CD4-positive, alpha-beta T cell (primary cell): Measurements from ENCODE around the gene COQ7. TPM values are rescaled to one million over a fixed set of nuclear protein-coding genes. Genes with fewer than 3 reads are reported as not detected.

Experiments
- ATAC-seq: fragments of 200-7000 bp; cut with Tn5 transposase; one replicate; pipeline ENCODE4 v1.10.0; 2022; ENCODE audit warnings: mild to moderate bottlenecking; ENCODE audit not compliant: poor library complexity
- CTCF ChIA-PET: fragments of 350-600 bp; sonication (Branson Sonifier 250); formaldehyde crosslinking; loops from one replicate; lab custom pipeline; 2021; ENCODE audit warnings: antibody characterized with exemption, inconsistent platforms; lab: Charles Lee
- POLR2A ChIA-PET: fragments of 350-600 bp; sonication (Branson Sonifier 250); formaldehyde crosslinking; loops from one replicate; lab custom pipeline; 2021; ENCODE audit warnings: antibody characterized with exemption, inconsistent platforms; lab: Charles Lee
- DNase-seq, 14 experiments: peaks; one replicate each; pipeline ENCODE4 v3.0.0-alpha.2; 2013 to 2020; ENCODE audit warnings: mixed read lengths in 2 of 14
- H3K27ac ChIP-seq, 2 donors: one replicate each; pipeline versions ENCODE4 v1.5.1 to v1.7.0; 2013; ENCODE audit warnings: low read length in 2 of 2, low read depth in 1 of 2, mild to moderate bottlenecking in 1 of 2
- H3K27me3 ChIP-seq, 2 experiments: 1 replicate in 1 of 2; 2 replicates in 1 of 2; pipeline versions ENCODE4 v1.6.1 to v1.7.0; 2013; ENCODE audit warnings: low read length in 2 of 2, control low read depth in 1 of 2, mild to moderate bottlenecking in 1 of 2, moderate library complexity in 1 of 2; ENCODE audit not compliant: insufficient read depth in 2 of 2, control insufficient read depth in 1 of 2
- H3K36me3 ChIP-seq: one replicate; pipeline ENCODE4 v1.6.1; 2013; ENCODE audit warnings: low read length, control low read depth; ENCODE audit not compliant: insufficient read depth
- H3K4me1 ChIP-seq: one replicate; pipeline ENCODE4 v1.6.1; 2013; ENCODE audit warnings: low read length, control low read depth; ENCODE audit not compliant: insufficient read depth
- H3K4me3 ChIP-seq: one replicate; pipeline ENCODE4 v1.5.1; 2013; ENCODE audit warnings: mild to moderate bottlenecking, low read length, moderate library complexity
- H3K9me3 ChIP-seq, 2 experiments: 1 replicate in 1 of 2; 2 replicates in 1 of 2; pipeline versions ENCODE4 v1.6.1 to v1.7.0; 2013; ENCODE audit warnings: low read length in 2 of 2, mild to moderate bottlenecking in 2 of 2, control low read depth in 1 of 2, moderate library complexity in 1 of 2; ENCODE audit not compliant: control insufficient read depth in 1 of 2, insufficient read depth in 1 of 2
- H3K27ac Mint-ChIP-seq: one replicate; pipeline ENCODE4 v1.8.0; 2020; ENCODE audit warnings: mixed read lengths
- H3K27me3 Mint-ChIP-seq: one replicate; pipeline ENCODE4 v1.8.0; 2021; ENCODE audit warnings: mixed read lengths
- H3K36me3 Mint-ChIP-seq: one replicate; pipeline ENCODE4 v1.8.0; 2021; ENCODE audit warnings: low read depth, mixed read lengths
- H3K4me1 Mint-ChIP-seq: one replicate; pipeline ENCODE4 v1.8.0; 2021; ENCODE audit warnings: low read depth, mixed read lengths
- H3K4me3 Mint-ChIP-seq: one replicate; pipeline ENCODE4 v1.8.0; 2020; ENCODE audit warnings: mild to moderate bottlenecking, mixed read lengths
- H3K9me3 Mint-ChIP-seq: one replicate; pipeline ENCODE4 v1.8.0; 2020; ENCODE audit warnings: mixed read lengths
- intact Hi-C, 2 experiments: fragments of 100-400 bp; cut with DNase I in 1 of 2; cut with micrococcal nuclease in 1 of 2; formaldehyde crosslinking; loops; one replicate each; pipeline versions ENCODE4 v1.15.1 to v1.9.0; 2023 to 2025; cut with DNase I, micrococcal nuclease
- total RNA-seq, 174 experiments: library from RNA in 2 of 174; stranded (reverse) in 2 of 174; gene quantifications; one replicate each; pipeline ENCODE4 v1.2.3 and lab custom pipeline; 2021 to 2026
- TF ChIP-seq, protein P1 (sequence below): fragments of 200-600 bp; IDR thresholded peaks from one replicate; pipeline ENCODE4 v1.8.0; 2022; ENCODE audit warnings: antibody characterized with exemption, mild to moderate bottlenecking

Gene COQ7
- total RNA-seq, 2 experiments from 2014 or later = 7.9 to 9.1 TPM

DNA sequence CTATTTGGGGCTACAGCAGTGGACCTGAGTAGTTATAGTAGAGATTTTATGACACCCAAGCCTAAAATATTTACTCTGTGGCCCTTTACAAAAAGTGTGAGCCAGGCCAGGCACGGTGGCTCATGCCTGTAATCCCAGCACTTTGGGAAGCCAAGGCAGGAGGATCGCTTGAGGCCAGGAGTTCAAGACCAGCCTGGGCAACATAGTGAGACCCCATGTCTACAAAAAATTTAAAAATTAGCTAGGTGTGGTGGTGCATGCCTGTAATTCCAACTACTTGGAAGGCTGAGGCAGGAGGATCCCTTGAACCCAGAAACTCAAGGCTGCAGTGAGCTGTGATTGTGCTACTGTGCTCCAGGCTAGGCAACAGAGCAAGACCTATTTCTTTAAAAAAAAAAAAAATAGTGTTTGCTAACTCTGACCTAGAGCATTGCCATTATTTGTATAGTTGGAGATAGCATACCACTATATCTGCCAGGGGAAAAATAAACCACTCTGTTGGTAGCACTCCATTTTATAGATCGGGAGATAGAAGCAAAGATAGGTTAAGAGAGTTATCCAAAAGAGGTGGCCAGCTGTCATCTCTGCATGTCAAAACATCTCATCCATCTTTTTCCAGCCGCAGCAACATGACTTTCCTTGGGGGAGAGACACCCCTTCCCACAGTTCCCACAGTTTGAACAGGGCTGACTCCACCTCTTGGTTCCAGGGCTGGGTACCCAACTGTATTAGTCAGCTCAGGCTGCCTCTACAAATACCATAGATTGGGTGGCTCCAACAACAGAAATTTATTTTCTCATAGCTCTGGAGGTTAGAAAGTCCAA, 43.3 kb downstream of the COQ7 start:
- DNase-seq = no peak
- no peaks in the 10 kb centered on the region for H3K9me3 Mint-ChIP-seq
- Histone ChIP-seq H3K4me3 (no peak overlapping the region), H3K9me3 (peaks cover 0 to 12% of the 10 kb centered on the region in 2 experiments), H3K27me3 (peaks cover 11 to 13% of the 10 kb centered on the region in 2 experiments), H3K4me1 (peaks cover 11% of the 10 kb centered on the region), H3K36me3 (no peaks in the 10 kb centered on the region), H3K27ac (no peak overlapping the region)
- H3K4me1 Mint-ChIP-seq = no peaks in the 10 kb centered on the region
- ATAC-seq = no peak
- TF ChIP-seq, protein P1, sequence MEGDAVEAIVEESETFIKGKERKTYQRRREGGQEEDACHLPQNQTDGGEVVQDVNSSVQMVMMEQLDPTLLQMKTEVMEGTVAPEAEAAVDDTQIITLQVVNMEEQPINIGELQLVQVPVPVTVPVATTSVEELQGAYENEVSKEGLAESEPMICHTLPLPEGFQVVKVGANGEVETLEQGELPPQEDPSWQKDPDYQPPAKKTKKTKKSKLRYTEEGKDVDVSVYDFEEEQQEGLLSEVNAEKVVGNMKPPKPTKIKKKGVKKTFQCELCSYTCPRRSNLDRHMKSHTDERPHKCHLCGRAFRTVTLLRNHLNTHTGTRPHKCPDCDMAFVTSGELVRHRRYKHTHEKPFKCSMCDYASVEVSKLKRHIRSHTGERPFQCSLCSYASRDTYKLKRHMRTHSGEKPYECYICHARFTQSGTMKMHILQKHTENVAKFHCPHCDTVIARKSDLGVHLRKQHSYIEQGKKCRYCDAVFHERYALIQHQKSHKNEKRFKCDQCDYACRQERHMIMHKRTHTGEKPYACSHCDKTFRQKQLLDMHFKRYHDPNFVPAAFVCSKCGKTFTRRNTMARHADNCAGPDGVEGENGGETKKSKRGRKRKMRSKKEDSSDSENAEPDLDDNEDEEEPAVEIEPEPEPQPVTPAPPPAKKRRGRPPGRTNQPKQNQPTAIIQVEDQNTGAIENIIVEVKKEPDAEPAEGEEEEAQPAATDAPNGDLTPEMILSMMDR = no peak
- ChIA-PET POLR2A (no interaction called here), CTCF (no interaction called here)
- peaks cover 50% of the 10 kb centered on the region for H3K27me3 Mint-ChIP-seq
- no peaks in the 10 kb centered on the region for H3K36me3 Mint-ChIP-seq
- no peak overlapping the region for H3K27ac Mint-ChIP-seq
- no peak overlapping the region for H3K4me3 Mint-ChIP-seq
- intact Hi-C loops = no loop called here

DNA sequence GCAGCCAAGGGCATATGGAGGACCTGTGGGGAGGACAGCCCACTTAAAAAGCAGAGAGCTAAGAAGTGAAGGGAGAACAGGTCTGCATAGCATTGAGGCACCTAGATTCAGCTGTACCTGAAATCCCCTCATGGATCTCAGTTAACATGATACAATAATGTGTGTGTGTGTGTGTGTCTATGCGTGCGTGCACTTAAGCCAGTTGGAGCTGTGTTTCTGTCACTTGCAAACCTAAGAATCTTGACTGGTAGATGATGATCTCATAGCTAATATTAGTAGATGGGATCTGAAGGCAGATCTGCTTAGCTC, 44.6 kb downstream of the COQ7 start:
- intact Hi-C loops = no loop called here
- H3K4me1 Mint-ChIP-seq = peaks cover 2% of the 10 kb centered on the region
- peaks cover 0 to 12% of the 10 kb centered on the region in 2 experiments for H3K9me3 ChIP-seq
- ATAC-seq (no peak), DNase-seq (no peak)
- no peaks in the 10 kb centered on the region for H3K9me3 Mint-ChIP-seq
- no peaks in the 10 kb centered on the region for H3K36me3 ChIP-seq
- peaks cover 12% of the 10 kb centered on the region for H3K4me1 ChIP-seq
- peaks cover 60% of the 10 kb centered on the region for H3K27me3 Mint-ChIP-seq
- CTCF ChIA-PET = no interaction called here
- no peak overlapping the region for H3K27ac Mint-ChIP-seq
- no peak overlapping the region for H3K27ac ChIP-seq
- peaks cover 17 to 21% of the 10 kb centered on the region in 2 experiments for H3K27me3 ChIP-seq
- H3K4me3 Mint-ChIP-seq = no peak overlapping the region
- POLR2A ChIA-PET = no interaction called here
- no peak overlapping the region for H3K4me3 ChIP-seq
- H3K36me3 Mint-ChIP-seq = no peaks in the 10 kb centered on the region
- TF ChIP-seq, protein P1 = no peak

DNA sequence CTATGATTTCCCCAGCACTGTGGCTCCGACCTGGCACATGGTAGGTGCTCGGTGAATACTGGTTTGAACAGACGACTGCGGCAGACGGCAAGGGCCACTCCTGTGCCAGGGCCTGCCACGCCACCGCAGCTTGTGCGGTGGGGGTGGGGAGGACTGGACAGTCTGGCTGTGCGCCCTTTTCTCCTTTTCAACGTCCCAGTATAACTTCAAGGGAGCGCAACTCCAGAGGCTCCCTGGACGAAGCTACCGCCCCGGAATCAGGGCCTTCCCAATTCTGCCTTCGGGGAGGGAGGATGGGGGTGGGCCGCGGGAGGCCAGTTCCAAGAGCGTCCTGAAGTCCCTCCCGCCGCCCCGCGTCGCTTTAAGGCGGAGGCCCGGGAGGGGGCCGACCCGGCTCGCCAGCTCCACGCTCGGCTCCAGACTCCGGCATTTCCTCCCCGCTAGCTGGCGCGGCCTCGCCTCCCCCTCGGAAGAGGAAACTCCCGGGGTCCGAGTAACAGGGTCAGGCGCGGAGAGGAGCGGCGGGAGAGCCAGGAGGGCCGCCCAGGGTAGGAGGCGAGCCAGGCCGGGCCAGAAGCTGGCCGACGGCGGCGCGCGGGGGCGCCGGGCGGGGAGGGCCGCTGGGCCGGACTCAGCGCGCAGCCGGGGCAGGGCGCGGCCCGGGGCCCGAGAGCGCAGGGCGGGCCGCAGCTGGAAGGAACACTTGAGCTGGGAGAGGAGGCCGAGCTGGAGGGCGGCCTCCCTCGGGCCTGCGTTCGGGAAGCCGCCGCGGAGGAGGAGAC, 46.4 kb downstream of the COQ7 start, which contains the start of gene ITPRIPL2:
TSS of gene ITPRIPL2 (plus strand) at position 388 of the 782 bp plus-strand sequence. CDS start 498 bp downstream, outside the sequence.
- DNase-seq = peak in 2 of 14 experiments; percentile 35 to 38
- Mint-ChIP-seq H3K4me3 (no peak within 1 kb of the TSS), H3K36me3 (no peaks in the 10 kb centered on the region), H3K9me3 (no peaks in the 10 kb centered on the region), H3K4me1 (peaks cover 10% of the 10 kb centered on the region), H3K27me3 (peaks cover 54% of the 10 kb centered on the region), H3K27ac (no peak within 1 kb of the TSS)
- TF ChIP-seq, protein P1 = no peak
- peaks cover 0 to 12% of the 10 kb centered on the region in 2 experiments for H3K9me3 ChIP-seq
- CTCF ChIA-PET = no interaction called here
- intact Hi-C loops = no loop called here
- H3K4me3 ChIP-seq = peak within 1 kb of the TSS; percentile 39
- no peaks in the 10 kb centered on the region for H3K36me3 ChIP-seq
- no peak for ATAC-seq
- no peak within 1 kb of the TSS for H3K27ac ChIP-seq
- peaks cover 19% of the 10 kb centered on the region for H3K4me1 ChIP-seq
- POLR2A ChIA-PET = no interaction called here
- H3K27me3 ChIP-seq = peaks cover 19 to 22% of the 10 kb centered on the region in 2 experiments
